Activated CD4-positive, CD25-positive, alpha-beta regulatory T cell (primary cell): ENCODE measurements around the gene DTHD1.

Experiments used
- DNase-seq, 4 experiments: peaks; one replicate each; lab custom pipeline; 2025; lab: John Stamatoyannopoulos, UW

Gene DTHD1

DNA sequence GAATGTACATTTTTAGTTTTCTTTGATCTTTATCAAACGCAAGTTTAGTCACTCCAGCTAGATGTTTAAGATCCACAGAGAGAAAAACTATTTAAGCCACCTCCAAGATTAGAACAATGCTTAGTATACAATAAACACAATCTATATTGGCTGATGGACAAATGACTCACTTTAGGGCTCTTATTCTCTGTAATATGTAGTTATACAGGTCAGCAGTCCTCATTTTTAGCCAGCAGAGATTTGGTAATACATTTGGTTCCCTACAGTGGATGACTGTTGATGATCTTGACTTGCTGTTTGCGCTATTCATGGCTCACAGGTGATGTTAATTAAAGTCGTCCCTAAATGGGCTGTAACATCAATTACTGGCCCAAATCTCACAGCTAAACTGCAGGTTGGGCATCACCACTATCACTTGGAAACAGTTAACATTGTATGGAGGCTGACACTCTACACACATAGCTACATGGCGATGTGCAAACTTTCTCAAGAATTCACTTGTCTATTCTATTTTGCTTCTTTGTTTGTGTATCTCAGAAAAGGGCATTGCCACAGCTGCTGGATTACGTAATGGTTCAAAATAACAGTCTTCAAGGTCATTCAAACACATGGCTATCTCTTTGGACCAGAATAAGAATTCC, 11.8 kb upstream of the DTHD1 start:
- no peak for DNase-seq

DNA sequence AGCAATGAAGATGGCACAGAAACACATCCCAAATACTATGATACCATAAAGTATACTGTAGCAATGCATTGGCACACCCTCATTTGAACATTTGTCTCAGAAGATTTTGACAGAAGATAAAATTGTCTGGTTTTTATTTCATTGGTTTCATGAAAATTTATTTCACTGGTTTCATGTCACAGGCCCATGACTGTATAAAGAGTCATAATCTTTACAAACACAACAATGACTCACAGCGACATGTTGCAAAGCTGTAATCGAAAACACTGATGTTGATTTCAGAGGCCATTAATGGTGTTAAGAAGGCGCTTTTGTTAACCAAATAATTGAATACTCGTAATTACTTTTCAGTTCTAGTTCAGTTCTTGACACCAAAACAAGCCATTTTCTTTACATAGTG, 8.1 kb upstream of the DTHD1 start:
- no peak for DNase-seq

DNA sequence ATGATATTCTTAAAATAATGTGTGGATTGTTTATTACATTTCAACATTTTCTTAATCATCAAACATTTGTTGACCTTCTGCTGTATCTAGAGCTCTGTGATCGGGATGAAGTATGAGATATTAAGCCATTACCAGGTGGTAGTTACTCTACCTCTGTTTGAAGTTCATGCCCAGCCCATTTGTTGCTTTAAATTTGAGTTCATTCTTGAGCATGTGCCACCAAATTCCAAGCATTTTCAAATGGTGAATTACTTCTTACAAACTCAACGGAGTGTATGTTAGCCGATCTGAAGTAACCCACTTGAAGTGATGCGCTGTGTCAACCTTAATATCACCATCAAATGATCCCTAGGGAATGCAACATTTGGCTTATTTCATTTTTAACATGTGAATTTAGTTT, 7.3 kb upstream of the DTHD1 start:
- DNase-seq = no peak

DNA sequence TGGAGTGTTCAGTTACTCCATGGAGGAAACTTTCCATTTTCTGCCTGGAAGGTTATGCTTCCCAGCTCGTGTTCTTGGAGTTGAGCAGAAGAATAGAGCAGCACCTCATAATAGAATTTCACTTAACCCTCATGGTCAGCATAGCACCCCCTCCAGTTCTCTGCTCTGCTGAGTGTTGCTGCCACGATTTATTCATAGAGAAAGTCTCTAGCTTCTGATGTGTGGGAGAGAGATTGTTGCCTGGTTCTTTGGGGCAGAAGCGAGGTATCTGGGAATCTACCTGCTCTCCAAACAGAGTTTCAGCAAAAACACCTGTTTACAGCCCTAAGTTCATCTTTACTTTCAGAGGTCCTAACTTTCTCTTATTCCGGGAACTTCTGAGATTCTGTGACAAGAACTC, 3.9 kb upstream of the DTHD1 start:
- DNase-seq = no peak

DNA sequence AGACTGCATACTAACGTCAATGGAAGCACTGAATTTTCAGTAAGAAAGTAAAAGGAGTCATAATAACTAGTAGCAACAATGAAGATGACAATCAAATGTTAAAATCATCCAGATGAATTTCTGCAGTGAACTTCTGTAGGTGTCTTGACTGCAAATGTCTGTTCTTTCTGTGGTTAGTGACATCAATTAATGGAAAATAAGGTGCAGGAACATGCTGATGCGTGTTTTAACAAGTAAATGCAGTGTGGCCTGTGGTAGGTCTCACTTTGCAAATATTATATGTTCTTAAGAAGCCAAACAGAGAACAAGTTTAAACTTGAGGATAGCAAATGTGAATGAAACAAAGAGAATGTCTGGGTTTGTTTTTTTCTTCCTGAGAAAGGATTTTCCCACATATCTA, 2.6 kb upstream of the DTHD1 start:
- no peak for DNase-seq

DNA sequence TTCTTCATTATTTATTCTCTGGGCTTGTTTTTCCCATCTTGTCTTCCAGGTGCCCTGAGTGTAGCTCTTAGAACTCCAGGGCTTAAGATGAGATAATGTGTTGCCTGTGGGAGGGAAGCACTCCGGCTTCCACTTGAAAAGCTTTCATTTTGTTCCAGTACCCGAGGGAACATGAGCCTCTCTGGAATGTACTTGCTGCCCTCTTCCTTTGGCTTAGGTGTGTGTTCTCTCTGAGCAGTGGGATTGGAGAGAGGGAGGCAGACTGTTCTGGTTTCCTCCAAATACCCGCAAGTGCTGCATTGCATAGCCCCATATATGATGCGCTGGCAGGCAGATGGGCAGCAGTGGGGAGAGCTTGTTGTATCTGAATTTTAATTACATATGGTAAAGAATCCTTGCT, 861 bp upstream of the DTHD1 start:
- no peak for DNase-seq

DNA sequence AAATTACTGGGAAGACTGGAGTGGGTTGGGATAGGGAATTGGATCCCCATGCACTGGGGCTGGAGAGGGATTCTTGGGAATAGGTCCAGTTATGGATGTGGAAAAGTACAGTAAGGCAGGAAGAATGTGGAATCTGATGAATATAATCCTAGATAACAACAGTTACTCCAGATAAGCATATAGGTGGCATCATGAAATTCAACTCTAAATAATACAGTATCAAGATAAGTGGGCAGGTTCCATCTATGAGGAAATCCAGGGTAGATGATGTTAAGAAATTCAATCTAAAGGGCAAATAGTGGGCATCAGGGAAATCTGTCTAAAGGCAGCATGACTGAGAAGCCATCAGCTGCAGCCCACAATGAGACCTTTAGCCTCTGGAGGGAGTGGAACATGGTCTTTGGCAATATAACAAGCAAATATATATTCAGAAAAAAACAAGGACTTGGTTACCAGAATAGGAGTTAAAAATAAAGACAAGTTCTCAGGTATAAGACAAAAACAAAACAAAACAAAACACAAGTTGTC, 1.2 kb downstream of the DTHD1 start:
- no peak for DNase-seq

DNA sequence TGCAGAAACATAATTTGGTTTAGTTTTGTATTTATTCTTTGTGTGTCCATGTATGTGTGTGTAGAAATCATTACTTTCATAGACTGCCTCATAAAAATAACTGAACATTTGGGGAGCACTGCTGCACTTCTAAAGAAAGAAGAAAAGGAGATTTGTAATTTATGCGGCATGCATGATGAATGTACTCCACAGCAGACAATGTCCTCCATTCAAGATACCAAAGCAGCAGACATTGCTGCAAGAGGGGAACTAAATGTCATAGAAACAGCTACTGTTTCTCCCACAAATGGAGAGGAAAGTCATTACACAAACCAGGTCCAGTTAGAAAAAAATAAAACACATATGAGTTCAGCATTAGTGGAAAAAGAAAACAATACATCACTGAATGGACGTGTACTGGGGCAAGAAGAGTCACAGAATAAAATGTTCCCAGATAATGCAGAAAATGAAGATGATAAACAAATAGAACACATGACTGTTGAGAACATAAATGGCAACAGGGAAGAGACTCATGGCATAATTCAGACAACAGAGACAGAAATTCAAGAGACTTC, 2.6 kb downstream of the DTHD1 start:
- DNase-seq = no peak

DNA sequence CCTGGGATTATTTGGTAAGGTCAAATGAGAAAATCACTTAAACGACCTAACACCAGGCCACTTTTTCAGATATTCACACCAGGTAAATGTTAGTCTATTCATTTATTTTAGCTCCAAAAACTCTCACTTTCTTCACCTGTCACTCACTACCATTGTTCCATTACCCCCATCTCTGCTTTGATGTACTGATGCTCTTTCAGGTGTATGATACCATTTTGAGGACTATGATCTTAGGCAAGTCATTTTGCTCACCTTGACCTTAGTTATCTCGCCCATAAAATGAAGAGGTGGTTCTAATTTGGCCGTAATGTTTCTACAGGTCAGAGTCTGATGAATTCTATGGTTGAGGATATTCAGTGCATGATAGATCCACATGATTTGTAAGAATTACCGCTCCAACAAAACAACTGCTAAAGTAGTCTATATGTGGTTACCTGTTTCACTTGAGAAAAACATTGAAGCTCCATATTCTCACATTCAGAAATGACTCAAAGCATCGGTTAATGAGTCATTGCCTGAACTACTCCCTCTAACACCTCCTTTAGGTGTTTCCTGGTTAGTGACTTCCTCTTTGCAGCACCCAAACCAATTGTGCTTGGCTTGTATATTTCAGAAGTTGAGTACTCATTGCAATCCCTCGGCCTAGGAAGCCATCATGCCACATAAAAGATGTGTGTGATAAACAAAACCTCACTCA, 4.5 kb downstream of the DTHD1 start:
- DNase-seq = no peak

DNA sequence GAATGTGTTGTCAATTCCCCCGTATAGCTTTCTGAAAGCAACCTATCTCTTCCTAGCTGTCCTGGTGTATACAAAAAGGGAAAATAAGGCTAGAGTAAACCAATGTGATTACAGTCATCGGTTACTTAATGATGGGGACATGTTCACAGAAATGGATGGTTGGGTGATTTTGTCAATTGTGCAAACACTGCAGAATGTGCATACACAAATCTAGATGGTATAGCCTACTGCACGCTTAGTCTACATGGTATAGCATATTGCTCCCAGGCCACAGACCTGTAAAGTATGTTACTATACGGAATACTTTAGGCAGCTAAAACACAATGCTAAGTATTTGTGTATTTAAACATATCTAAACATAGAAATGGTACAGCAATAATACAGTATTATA, 5.1 kb downstream of the DTHD1 start:
- no peak for DNase-seq

DNA sequence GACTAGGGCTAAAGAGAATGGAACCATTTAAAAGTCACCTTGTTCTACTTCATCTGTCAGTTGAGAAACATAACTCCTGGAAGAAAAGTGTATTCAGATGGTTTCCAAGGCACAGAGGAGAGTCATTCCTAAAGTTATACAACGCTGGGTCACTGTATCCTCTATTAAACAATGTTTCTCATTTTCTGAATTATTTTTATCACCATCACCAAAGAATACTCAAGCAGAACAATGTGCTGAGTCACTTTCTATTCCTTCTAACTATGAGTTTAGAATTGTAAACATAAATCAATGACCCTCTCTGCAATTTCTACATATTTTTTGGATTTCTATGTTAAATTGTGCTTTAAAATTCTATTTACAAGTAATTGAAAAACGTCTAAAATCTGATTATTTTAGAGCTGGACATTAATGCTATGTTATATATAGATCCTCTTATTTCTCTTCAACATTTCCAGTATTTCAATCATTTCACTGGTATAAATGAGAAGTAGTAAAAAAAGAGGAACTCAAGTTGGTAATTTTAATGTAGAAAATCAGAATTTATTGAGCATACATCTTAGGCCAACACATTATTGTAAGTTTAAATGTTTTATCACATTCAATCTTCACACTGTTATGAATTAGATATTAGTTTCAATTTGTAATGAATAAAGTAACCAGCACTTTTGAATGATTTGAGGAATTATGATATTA, 7.5 kb downstream of the DTHD1 start:
- DNase-seq = no peak

DNA sequence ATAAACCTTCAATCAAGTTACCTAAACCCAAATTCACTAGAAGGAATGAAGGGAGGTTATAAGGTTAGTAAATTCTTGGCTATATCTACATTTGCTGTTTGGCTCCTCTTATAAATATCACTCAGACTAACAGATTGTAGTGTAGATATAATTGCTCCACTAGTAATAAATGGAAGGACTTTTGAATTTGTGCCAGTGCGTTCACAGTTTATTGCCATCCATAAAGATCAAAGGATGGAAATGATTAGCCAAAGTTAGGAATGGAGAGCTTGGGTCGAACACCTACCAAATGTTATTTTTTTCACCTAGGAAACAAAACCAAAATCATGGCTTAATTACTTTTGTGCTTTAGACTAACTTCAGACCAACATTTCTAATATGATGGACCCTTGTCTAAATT, 9.2 kb downstream of the DTHD1 start:
- DNase-seq = no peak

DNA sequence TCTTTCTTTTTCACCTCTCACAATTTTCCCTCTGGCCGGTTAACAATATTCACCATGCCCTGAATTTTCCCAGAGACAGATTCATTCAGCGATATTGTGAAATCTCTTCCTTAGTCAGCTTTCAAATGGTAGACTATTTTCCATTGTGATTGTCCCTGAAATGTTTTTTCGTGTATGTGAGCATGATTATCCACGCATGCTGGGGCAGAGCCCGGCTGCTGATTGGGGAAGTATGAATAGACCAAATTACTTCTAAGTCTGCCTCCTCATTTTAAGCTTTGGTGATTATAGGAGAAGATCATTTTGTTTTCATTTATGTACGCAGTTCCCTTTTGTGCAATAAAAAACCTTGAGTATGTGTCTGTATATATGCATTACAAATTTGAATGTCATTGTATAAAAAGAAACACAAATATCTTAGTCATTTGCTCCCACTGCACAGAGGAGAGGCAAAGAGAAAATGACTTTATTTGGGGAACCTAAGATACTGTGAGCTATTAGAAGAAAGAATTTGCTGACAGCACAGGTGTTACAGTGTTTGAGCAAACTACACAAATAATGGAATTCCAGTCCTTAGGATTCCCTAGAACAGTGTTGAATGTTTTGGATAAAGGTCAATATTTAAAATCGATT, 11.3 kb downstream of the DTHD1 start:
- no peak for DNase-seq

DNA sequence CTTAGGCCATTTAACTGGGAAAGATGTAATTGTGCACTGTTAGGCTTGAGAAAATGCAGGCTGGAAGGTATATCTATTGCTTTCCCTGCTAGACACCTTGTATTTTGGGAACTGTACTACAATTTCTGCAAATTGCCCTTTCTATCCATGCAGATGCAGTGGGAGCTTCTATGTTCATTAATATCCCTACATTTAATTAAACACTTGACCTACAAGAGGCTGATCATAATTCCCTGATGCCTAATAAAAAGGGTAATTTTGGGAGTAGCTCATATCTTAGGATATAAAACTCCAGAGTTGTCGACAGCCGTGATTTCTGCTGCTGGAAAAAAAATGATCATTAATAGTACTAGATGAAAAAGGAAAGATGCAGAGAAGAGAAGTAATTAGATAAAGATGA, 19.7 kb downstream of the DTHD1 start:
- no peak for DNase-seq

DNA sequence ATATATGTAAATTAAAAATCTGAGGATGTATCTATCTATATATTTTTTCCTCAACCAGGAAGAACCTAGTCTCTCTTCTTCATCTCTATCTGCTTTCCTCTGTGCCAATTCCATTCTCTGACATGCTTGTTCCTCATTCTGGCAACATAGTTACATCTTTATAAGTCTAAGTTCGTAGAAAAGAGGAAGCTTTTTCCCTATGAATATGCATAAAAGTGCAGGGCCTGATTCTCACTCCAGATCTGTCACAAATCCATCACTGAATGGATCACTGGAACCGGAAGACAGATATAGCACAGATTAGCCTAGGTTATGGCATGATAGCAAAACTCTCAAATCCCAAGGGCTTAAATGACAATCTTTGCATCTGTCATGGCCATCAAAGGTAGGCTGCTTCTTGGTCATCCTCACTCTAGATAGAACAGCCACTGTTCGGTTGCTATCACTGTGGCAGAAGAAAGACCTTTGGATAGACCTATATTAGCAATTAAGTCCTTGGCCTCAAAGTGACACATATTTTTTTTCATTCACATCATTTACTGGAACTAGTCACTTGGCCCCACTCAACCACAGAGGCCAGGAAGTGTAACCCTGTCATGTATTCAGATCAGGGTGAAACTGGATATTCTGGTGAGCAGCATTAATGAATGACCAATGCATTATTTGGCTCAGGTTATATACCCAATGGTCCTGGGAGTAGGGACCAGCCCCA, 22.2 kb downstream of the DTHD1 start:
- no peak for DNase-seq

DNA sequence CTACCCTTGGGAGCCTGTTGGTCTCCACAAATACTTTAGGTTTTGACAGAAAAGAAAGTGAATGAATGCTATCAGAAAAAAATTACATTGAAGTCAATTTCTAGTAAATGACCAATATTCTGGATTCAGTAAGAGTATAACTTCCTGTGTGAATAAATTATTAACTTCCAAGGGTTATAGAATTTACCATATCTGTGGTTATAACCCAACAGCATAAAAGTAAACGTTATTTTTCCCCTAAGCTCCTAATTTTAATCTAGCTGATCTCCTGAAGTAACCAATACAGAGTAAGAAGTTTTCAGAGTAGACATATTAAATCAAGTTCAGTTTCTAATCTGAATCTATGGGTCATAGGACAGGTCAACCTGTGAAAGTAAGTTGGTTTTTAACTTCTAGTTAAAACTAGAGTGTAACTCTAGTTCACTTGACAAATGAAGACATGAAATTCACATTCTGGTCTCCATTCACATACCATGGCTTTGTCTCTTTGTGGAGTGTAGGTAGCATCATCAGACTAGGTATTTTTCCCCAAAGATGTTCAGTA, 22.8 kb downstream of the DTHD1 start:
- DNase-seq = no peak

DNA sequence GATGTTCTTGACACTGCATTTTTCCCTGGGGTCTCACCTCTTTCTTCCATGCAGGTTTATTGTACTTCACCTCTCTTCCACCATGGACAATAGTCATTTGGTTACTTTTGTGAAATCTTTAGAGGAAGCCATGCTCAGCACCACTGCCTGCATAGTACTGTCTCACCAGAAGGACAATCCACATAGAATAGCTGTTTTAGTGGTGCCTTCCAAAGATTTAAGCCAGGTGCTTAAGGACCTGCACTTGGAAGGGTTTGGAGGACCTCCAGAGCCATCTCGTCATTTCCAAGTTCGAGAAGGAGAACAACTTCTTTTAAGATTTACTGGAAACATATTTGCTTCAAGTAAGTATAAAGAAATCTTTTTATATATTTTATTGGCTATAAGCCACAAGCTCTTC, 26.7 kb downstream of the DTHD1 start:
- DNase-seq = no peak

DNA sequence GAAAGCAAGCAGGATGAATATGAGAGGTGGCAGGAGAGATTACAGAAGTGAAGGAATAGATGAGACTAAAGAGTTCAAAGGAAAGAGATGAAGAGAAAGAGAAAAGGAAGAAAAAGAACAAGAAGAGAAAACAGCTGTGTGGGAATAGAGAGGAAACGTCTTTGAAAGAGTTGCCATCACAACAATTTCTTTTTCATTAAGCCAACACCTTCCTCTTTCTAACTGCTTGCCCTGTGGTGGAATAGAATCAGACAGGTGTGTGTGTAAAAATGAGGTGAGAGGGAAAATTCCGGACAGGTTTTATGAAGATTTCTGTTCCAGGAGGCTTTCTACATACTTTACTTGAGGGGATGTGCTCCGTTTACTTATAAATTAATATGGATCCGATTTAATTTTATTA, 28.8 kb downstream of the DTHD1 start:
- DNase-seq = no peak

DNA sequence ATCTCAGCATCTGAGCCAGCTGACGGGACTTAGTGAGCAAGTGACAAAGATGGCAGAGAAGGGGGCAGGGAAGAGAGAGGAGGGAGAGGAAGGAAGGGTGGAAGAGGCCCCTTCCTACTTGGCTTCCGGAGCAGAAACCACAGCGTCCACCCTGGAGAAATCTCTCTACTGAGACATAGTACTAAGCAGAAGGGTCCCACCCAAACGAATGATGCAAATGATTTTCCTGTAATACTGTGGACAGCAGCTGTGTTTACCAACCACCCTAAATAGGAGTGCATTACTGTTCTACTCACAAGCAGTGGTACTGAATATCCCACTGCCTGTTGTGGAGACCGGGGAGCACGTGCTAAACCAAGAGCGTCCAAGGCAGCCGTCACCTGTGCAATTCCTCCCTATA, 29.4 kb downstream of the DTHD1 start:
- DNase-seq = no peak

DNA sequence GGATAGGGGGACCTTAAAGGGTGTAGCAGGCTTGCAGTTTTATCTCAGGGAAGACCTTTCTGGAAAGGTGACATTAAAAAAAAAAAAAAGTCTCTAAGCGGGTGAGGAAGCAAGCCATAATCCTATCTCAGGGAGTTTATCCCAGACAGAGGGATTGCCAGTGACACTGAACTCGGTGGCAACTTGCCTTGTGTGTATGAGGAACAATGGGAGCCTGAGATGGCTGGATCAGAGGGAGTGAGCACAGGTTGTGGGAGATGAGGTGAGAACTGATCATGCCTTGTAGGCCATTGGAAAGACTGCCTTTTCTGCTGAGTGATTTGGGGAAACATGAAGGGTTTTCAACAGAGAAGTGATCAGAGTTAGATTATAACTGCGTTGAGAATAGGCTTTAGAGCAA, 31.1 kb downstream of the DTHD1 start:
- DNase-seq = no peak

DNA sequence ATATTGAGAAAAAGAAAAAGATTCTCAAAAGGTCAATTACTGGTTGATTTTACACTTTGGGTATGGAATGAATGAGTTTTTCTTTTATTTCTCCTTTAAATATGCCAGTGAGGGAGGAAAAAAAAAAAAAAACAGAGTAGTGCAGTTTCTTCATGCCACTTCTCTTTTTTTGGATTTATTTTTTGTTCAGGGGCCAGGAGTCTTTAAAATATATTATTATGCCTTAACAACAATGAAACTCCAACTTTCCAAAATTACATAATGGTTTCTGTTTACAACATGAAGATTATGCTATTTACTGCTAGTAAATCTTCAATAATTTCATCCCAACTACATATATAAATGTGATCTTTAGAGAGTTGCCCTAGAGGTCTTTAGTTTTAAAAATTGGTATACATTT, 31.9 kb downstream of the DTHD1 start:
- DNase-seq = no peak

DNA sequence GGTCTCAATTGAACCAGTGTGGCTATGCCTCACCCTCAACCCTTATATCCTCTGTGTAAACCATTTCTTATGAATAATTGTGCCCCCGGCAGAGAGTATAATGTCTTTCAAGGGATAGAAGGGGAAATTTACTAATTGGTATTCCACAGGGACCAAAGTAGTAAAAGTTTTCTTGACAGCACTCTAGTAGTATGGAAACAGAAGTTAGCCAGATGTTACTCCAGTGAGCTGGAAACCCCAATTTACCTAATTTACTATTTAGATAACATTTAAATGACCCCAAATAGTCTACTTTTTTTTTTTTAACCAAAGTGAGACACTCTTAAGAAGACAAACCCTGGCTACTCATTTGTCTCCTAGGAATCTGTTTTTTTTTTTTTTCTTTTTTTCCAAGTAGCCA, 32.3 kb downstream of the DTHD1 start:
- DNase-seq = no peak
